ENCODE results near the gene SGIP1.

- TF ChIP-seq CTCF (IDR thresholded peaks at IDR 0.05; ENCODE audit: low read length) (no peak), EZH2 (optimal IDR thresholded peaks at IDR 0.05; ENCODE audit: low read depth, low read length) (no peak)
Measured at GRCh38 chr1:66510407-66510806, 23.5 kb upstream of the SGIP1 start.
